Measurements from ENCODE around the gene STRN3. TPM values are rescaled to one million over a fixed set of nuclear protein-coding genes. Genes with fewer than 3 reads are reported as not detected.
"Not testable (repeated sequence)": the region's sequence is repeated elsewhere in the genome, so short reads cannot be mapped to it uniquely, and the experiment has no call there.

STRN3 gene
- total RNA-seq, 8 experiments from 2014 or later: 27.9 to 54.3 (median 37.1) TPM

DNA sequence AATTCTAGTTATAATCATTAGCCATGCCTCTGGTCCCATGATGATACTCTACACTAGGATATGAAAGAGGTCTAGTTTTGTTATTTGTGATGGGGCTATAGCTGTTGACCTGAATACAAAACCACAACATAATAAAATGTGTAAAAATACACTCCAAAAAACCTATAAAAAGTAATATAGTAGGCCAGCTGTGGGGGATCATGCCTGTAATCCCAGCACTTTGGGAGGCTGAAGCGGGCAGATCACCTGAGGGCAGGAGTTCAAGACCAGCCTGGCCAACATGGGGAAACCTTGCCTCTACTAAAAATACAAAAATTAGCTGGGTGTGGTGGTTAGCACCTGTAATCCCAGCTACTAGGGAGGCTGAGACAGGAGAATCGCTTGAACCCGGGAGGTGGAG, 129.1 kb downstream of the STRN3 start:
- ATAC-seq (replicated peaks in 6 of 8); H3K4me3 ChIP-seq; in situ Hi-C loops (cut with MboI; ENCODE audit: low pct_unique_long_range_greater_than_20kb in 2 of 9, low sequenced_read_pairs in 9 of 9, unreplicated experiment in 9 of 9); H3K4me1 ChIP-seq (replicated peaks in 1 of 2); H3K27ac ChIP-seq: not testable (repeated sequence)
- 70 to 100% (median 100%) methylated on average over 1 to 3 of the region's 3 CpGs; no CpG with 5 or more reads in 5 of the 10 experiments for WGBS, 10 experiments

DNA sequence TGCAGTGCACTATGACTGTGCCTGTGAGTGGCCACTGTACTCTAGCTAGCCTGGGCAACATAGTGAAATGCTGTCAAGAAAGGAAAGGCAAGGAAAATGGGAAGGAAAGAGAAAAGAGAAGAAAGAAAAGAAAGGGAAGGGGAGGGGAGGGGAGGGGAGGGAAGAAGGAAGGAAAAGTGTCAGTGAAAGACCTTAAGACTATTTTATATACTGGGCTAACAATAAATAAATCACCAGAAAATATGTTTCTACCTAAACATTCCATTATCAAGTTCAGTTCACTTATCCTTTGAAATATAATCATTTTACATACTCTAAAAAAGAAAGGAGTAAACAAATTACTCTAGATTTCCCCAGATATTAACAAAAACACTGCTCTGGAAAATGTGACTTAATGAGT, 129.7 kb downstream of the STRN3 start:
- H3K4me3 ChIP-seq: no peak overlapping the region
- H3K27ac ChIP-seq: no peak overlapping the region
- H3K4me1 ChIP-seq (replicated peaks in 1 of 2): no peaks in the 10 kb centered on the region
- no peak for ATAC-seq (replicated peaks in 6 of 8)
- in situ Hi-C loops (cut with MboI; ENCODE audit: low pct_unique_long_range_greater_than_20kb in 2 of 9, low sequenced_read_pairs in 9 of 9, unreplicated experiment in 9 of 9): no loop called here

GRCh38 chr14:30894923-30895515, 131.2 kb downstream of the STRN3 start:
- no peak for ATAC-seq (replicated peaks in 6 of 8)
- WGBS, 10 experiments: 88 to 100% (median 96%) methylated on average over 1 to 4 of the region's 4 CpGs

GRCh38 chr14:30893819-30894218, 132.4 kb downstream of the STRN3 start:
- in situ Hi-C loops (cut with MboI; ENCODE audit: low pct_unique_long_range_greater_than_20kb in 2 of 9, low sequenced_read_pairs in 9 of 9, unreplicated experiment in 9 of 9): no loop called here
- H3K27ac ChIP-seq: no peak overlapping the region

More at GRCh38 chr14:30894923-30895515, 131.2 kb downstream of the STRN3 start:
- in situ Hi-C loops (cut with MboI; ENCODE audit: low pct_unique_long_range_greater_than_20kb in 2 of 9, low sequenced_read_pairs in 9 of 9, unreplicated experiment in 9 of 9): no loop called here
- H3K4me1 ChIP-seq (replicated peaks in 1 of 2): no peaks in the 10 kb centered on the region
- H3K27ac ChIP-seq: no peak overlapping the region
- no peak overlapping the region for H3K4me3 ChIP-seq

DNA sequence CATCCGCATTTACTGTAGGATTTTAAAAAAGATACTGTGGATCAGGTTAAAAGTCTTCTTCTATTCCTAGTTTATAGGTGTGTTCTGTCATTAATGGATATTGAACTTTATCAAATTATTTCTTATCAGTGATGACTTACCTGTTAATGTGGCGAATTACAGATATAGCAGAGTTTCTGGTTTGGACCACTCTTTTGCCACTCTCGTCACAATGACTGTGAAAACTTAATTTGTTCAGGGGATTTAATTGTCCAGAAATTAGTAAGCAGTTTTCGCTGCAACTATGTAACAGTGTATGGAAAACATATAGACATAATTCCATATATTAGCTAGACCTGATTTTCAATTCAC, 137.0 kb downstream of the STRN3 start:
- Histone ChIP-seq H3K4me1 (replicated peaks in 1 of 2) (no peaks in the 10 kb centered on the region), H3K27ac (no peak overlapping the region), H3K4me3 (no peak overlapping the region)
- WGBS, 10 experiments: 50 to 100% (median 68%) methylated on average over 1 to 4 of the region's 4 CpGs
- no peak for ATAC-seq (replicated peaks in 6 of 8)
- in situ Hi-C loops (cut with MboI; ENCODE audit: low pct_unique_long_range_greater_than_20kb in 2 of 9, low sequenced_read_pairs in 9 of 9, unreplicated experiment in 9 of 9): no loop called here

More at GRCh38 chr14:30893819-30894218, 132.4 kb downstream of the STRN3 start:
- Histone ChIP-seq H3K4me3 (no peak overlapping the region), H3K4me1 (replicated peaks in 1 of 2) (no peaks in the 10 kb centered on the region)
- no peak for ATAC-seq (replicated peaks in 6 of 8)
- 87 to 100% (median 100%) methylated on average over 1 to 2 of the region's 2 CpGs for WGBS, 10 experiments

- Histone ChIP-seq H3K27ac (no peak overlapping the region), H3K4me3 (no peak overlapping the region), H3K4me1 (replicated peaks in 1 of 2) (no peaks in the 10 kb centered on the region)
- 82 to 100% (median 100%) methylated on average over 1 to 5 of the region's 5 CpGs; no CpG with 5 or more reads in 1 of the 10 experiments for WGBS, 10 experiments
- no peak for ATAC-seq (replicated peaks in 6 of 8)
- in situ Hi-C loops (cut with MboI; ENCODE audit: low pct_unique_long_range_greater_than_20kb in 2 of 9, low sequenced_read_pairs in 9 of 9, unreplicated experiment in 9 of 9): no loop called here
Measured at GRCh38 chr14:30888480-30889243, 137.5 kb downstream of the STRN3 start.

DNA sequence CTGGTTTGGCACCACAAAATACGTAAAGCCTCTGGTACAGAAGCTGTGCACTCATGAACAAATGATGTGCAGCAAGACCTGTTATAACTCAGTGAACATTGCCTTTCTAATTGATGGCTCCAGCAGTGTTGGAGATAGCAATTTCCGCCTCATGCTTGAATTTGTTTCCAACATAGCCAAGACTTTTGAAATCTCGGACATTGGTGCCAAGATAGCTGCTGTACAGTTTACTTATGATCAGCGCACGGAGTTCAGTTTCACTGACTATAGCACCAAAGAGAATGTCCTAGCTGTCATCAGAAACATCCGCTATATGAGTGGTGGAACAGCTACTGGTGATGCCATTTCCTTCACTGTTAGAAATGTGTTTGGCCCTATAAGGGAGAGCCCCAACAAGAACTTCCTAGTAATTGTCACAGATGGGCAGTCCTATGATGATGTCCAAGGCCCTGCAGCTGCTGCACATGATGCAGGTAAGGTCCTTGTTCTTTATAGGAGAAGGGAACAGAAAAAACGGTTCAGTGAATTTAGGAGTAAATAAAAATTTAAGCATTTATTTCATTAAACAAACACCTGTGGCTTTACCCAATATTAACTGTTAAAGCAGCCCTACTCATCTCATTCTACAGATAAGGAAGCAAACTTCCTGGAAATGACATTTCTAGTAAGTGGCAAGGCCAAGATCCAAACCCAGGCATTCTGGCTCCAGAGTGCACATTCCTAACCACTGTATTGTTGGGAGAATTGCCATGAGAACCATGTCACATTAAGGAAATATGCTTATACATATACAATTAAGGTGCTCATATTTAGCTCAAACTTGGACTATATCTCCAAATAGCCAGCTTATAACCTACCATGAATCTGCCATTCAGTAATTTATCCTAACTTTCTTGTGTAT, 140.1 kb downstream of the STRN3 start:
- no peaks in the 10 kb centered on the region for H3K4me1 ChIP-seq (replicated peaks in 1 of 2)
- H3K4me3 ChIP-seq: no peak overlapping the region
- 33 to 100% (median 94%) methylated on average over 1 to 6 of the region's 7 CpGs; no CpG with 5 or more reads in 1 of the 10 experiments for WGBS, 10 experiments
- in situ Hi-C loops (cut with MboI; ENCODE audit: low pct_unique_long_range_greater_than_20kb in 2 of 9, low sequenced_read_pairs in 9 of 9, unreplicated experiment in 9 of 9): no loop called here
- no peak overlapping the region for H3K27ac ChIP-seq
- ATAC-seq (replicated peaks in 6 of 8): peak in 1 of 8 experiments; percentile 6

DNA sequence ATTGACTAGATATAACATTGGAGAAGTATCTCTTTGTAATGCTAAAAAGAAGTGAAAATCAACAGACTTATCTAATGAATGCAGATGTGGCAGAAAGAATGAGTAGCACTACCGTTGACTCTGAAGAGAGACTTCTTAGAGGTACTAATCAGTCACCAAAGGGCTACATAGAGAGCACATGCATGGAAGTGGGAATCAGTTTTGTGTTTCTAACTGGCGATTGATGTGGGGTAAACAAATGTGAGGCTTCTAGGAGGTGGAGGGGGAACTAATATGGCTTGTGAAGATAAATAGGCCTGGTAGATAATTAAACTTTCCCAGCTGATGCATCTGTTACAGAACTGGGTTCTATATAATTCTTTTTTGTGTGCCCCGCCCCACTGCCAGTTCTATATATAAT, 141.3 kb downstream of the STRN3 start:
- 5 to 100% (median 53%) methylated on average over 1 to 3 of the region's 3 CpGs; no CpG with 5 or more reads in 1 of the 10 experiments for WGBS, 10 experiments
- H3K4me3 ChIP-seq: no peak overlapping the region
- H3K27ac ChIP-seq: no peak overlapping the region
- no peaks in the 10 kb centered on the region for H3K4me1 ChIP-seq (replicated peaks in 1 of 2)
- ATAC-seq (replicated peaks in 6 of 8): no peak
- in situ Hi-C loops (cut with MboI; ENCODE audit: low pct_unique_long_range_greater_than_20kb in 2 of 9, low sequenced_read_pairs in 9 of 9, unreplicated experiment in 9 of 9): no loop called here

- no peak for ATAC-seq (replicated peaks in 6 of 8)
- H3K27ac ChIP-seq: no peak overlapping the region
- no peak overlapping the region for H3K4me3 ChIP-seq
- in situ Hi-C loops (cut with MboI; ENCODE audit: low pct_unique_long_range_greater_than_20kb in 2 of 9, low sequenced_read_pairs in 9 of 9, unreplicated experiment in 9 of 9): no loop called here
- WGBS, 10 experiments: 59 to 100% (median 93%) methylated on average over 1 to 6 of the region's 6 CpGs; no CpG with 5 or more reads in 1 of the 10 experiments
- H3K4me1 ChIP-seq (replicated peaks in 1 of 2): no peaks in the 10 kb centered on the region
Measured at GRCh38 chr14:30883508-30884294, 142.5 kb downstream of the STRN3 start.

GRCh38 chr14:30882431-30882830, 143.7 kb downstream of the STRN3 start:
- in situ Hi-C loops (cut with MboI; ENCODE audit: low pct_unique_long_range_greater_than_20kb in 2 of 9, low sequenced_read_pairs in 9 of 9, unreplicated experiment in 9 of 9): no loop called here

GRCh38 chr14:30876692-30877091, 149.5 kb downstream of the STRN3 start:
- H3K4me1 ChIP-seq (replicated peaks in 1 of 2): peaks cover 0 to 5% of the 10 kb centered on the region in 2 donors
- no peak for ATAC-seq (replicated peaks in 6 of 8)
- in situ Hi-C loops (cut with MboI; ENCODE audit: low pct_unique_long_range_greater_than_20kb in 2 of 9, low sequenced_read_pairs in 9 of 9, unreplicated experiment in 9 of 9): no loop called here
- no peak overlapping the region for H3K4me3 ChIP-seq
- H3K27ac ChIP-seq: no peak overlapping the region
- whole genome bisulfite sequencing, 10 experiments: 53 to 100% (median 82%) methylated on average over 1 to 4 of the region's 4 CpGs

More at GRCh38 chr14:30882431-30882830, 143.7 kb downstream of the STRN3 start:
- 38 to 100% (median 88%) methylated on average over 1 of the region's 1 CpG; no CpG with 5 or more reads in 1 of the 10 experiments for WGBS, 10 experiments
- no peak for ATAC-seq (replicated peaks in 6 of 8)
- H3K4me3 ChIP-seq: no peak overlapping the region
- no peak overlapping the region for H3K27ac ChIP-seq
- no peaks in the 10 kb centered on the region for H3K4me1 ChIP-seq (replicated peaks in 1 of 2)

- ATAC-seq (replicated peaks in 6 of 8): no peak
- peak overlapping the region in 1 of 5 donors; percentile 48 for H3K4me3 ChIP-seq
- 17 to 75% (median 46%) methylated on average over 1 to 9 of the region's 9 CpGs; no CpG with 5 or more reads in 5 of the 10 experiments for WGBS, 10 experiments
- in situ Hi-C loops (cut with MboI; ENCODE audit: low pct_unique_long_range_greater_than_20kb in 2 of 9, low sequenced_read_pairs in 9 of 9, unreplicated experiment in 9 of 9): no loop called here
- peaks cover 0 to 5% of the 10 kb centered on the region in 2 donors for H3K4me1 ChIP-seq (replicated peaks in 1 of 2)
- H3K27ac ChIP-seq: no peak overlapping the region
Measured at GRCh38 chr14:30875788-30876053, 150.5 kb downstream of the STRN3 start.

Measured in motor neuron (in vitro differentiated cells).